ENCODE results near the gene WASHC2C.
"Not testable (repeated sequence)": the region's sequence is repeated elsewhere in the genome, so short reads cannot be mapped to it uniquely, and the experiment has no call there.

GRCh38 chr10:45794761-45795160 lies 67.7 kb downstream of the WASHC2C start:
- TF ChIP-seq POLR2A, CTCF, POLR2AphosphoS5, EP300 (IDR thresholded peaks at IDR 0.05): not testable (repeated sequence)

All from gastroesophageal sphincter (tissue), 3 donors.